HepG2 (cell line): Measurements from ENCODE around the gene GPN2. TPM values are rescaled to one million over a fixed set of nuclear protein-coding genes. Genes with fewer than 3 reads are reported as not detected.

Experiments used
- ATAC-seq: fragments of 200-7000 bp; cut with Tn5 transposase; 3 replicates; pipeline ENCODE4 v1.9.1; 2020; ENCODE audit warnings: mild to moderate bottlenecking, moderate library complexity
- BruUV-seq: library from RNA; stranded (reverse); fragments of 400-500 nt; replicated peaks from 2 replicates; lab custom pipeline; 2021; lab: Mats Ljungman, UMichigan
- CTCF ChIA-PET: fragments of 300-600 bp; formaldehyde crosslinking; extraction: SDS; loops from one replicate; lab custom pipeline; 2021; ENCODE audit warnings: low total read pairs, inconsistent platforms, low intra/inter-chr PET ratio; lab: Yijun Ruan, JAX
- POLR2A ChIA-PET: fragments of 350-600 bp; sonication (Branson Sonifier 250); formaldehyde crosslinking; loops from one replicate; lab custom pipeline; 2020; ENCODE audit warnings: antibody characterized with exemption, inconsistent platforms; lab: Yijun Ruan, JAX
- DNase-seq: peaks from one replicate; pipeline ENCODE4 v3.0.0-alpha.2; 2015; ENCODE audit warnings: low spot score
- FAIRE-seq: peaks from 3 replicates; lab custom pipeline; 2011; peaks lifted over from hg19 to GRCh38; lab: Jason Lieb, UNC
- H2AFZ ChIP-seq: one replicate; pipeline ENCODE4 v1.6.1; 2011; ENCODE audit warnings: low read length, inconsistent platforms
- H3K27ac ChIP-seq: fragments of 300-600 bp; 3 replicates; pipeline ENCODE4 v1.8.0; 2011; ENCODE audit warnings: mixed run types, mild to moderate bottlenecking, mixed read lengths, low read length, inconsistent platforms; ENCODE audit not compliant: insufficient read depth; ENCODE audit errors: extremely low read length
- H3K27me3 ChIP-seq, 2 experiments: fragments of 200-600 bp in 1 of 2; 2 replicates in 1 of 2; 3 replicates in 1 of 2; pipeline versions ENCODE4 v1.6.0 to v1.8.0; 2011; ENCODE audit warnings: low read length in 2 of 2, mild to moderate bottlenecking in 2 of 2, moderate library complexity in 2 of 2, inconsistent platforms in 1 of 2; ENCODE audit not compliant: insufficient read depth in 2 of 2, control insufficient read depth in 1 of 2
- H3K36me3 ChIP-seq, 2 experiments: fragments of 200-600 bp in 1 of 2; replicated peaks in 1 of 2; 2 replicates in 1 of 2; 3 replicates in 1 of 2; pipeline versions ENCODE4 v1.5.1 to v1.8.0; 2011; ENCODE audit warnings: low read length in 2 of 2, inconsistent platforms in 1 of 2; ENCODE audit not compliant: insufficient read depth in 2 of 2, control insufficient read depth in 1 of 2
- H3K4me1 ChIP-seq: 2 replicates; pipeline ENCODE4 v1.5.1; 2012; ENCODE audit warnings: low read length, inconsistent platforms; ENCODE audit not compliant: insufficient read depth
- H3K4me2 ChIP-seq: 2 replicates; pipeline ENCODE4 v1.6.0; 2011; ENCODE audit warnings: low read depth, low read length, inconsistent platforms
- H3K4me3 ChIP-seq, 3 experiments: fragments of 200-600 bp in 1 of 3; sonication (generic), shearing (Covaris generic) in 1 of 3; replicated peaks in 1 of 3; 2 replicates each; pipeline ENCODE4 v1.5.1; 2011 to 2016; ENCODE audit warnings: low read length in 3 of 3, inconsistent platforms in 2 of 3, low read depth in 2 of 3, mild to moderate bottlenecking in 2 of 3, control low read depth in 1 of 3, mixed read lengths in 1 of 3; ENCODE audit not compliant: insufficient read depth in 1 of 3
- H3K79me2 ChIP-seq: one replicate; pipeline ENCODE4 v1.6.1; 2011; ENCODE audit warnings: low read length, inconsistent platforms; ENCODE audit not compliant: insufficient read depth
- H3K9ac ChIP-seq: 2 replicates; pipeline ENCODE4 v1.6.0; 2011; ENCODE audit warnings: mild to moderate bottlenecking, low read depth, low read length, inconsistent platforms; ENCODE audit not compliant: insufficient read depth
- H3K9me3 ChIP-seq: 2 replicates; pipeline ENCODE4 v1.5.1; 2012; ENCODE audit warnings: mild to moderate bottlenecking, low read length
- H4K20me1 ChIP-seq: 2 replicates; pipeline ENCODE4 v1.6.0; 2011; ENCODE audit warnings: inconsistent platforms, mild to moderate bottlenecking, low read length, moderate library complexity; ENCODE audit not compliant: insufficient read depth
- CREB1 ChIP-seq, 2 experiments: fragments of 450-650 bp in 1 of 2; IDR thresholded peaks; 2 replicates each; pipeline ENCODE4 v1.6.1; 2016 to 2017; ENCODE audit warnings: control low read depth in 1 of 2, mild to moderate bottlenecking in 1 of 2, missing compliant biosample characterization in 1 of 2, missing genetic modification characterization in 1 of 2
- CREBL2 ChIP-seq: sonication (generic); formaldehyde crosslinking; IDR thresholded peaks from 2 replicates; pipeline ENCODE4 v1.8.1; 2023; ENCODE audit warnings: missing genetic modification reagents, mild to moderate bottlenecking, borderline replicate concordance
- GABPB1 ChIP-seq: IDR thresholded peaks from 2 replicates; pipeline ENCODE4 v1.6.1; 2016; ENCODE audit warnings: mild to moderate bottlenecking, missing genetic modification reagents, moderate library complexity, missing compliant biosample characterization
- IRF2 ChIP-seq: IDR thresholded peaks from 2 replicates; pipeline ENCODE4 v1.6.1; 2018; ENCODE audit warnings: missing genetic modification reagents, missing compliant biosample characterization
- MYC ChIP-seq: sonication (generic); formaldehyde crosslinking; IDR thresholded peaks from 2 replicates; pipeline ENCODE4 v1.9.0; 2021; ENCODE audit warnings: missing genetic modification reagents, borderline replicate concordance
- NR3C1 ChIP-seq: sonication (generic); formaldehyde crosslinking; IDR thresholded peaks from 2 replicates; pipeline ENCODE4 v1.4.0; 2020; ENCODE audit warnings: missing genetic modification reagents
- RCOR2 ChIP-seq: IDR thresholded peaks from 2 replicates; pipeline ENCODE4 v1.6.1; 2016; ENCODE audit warnings: missing biosample characterization, missing genetic modification reagents
- SMC3 ChIP-seq: IDR thresholded peaks from 2 replicates; pipeline ENCODE4 v1.6.1; 2011; ENCODE audit warnings: low read length, improper control_type of control experiment
- SP5 ChIP-seq: IDR thresholded peaks from 2 replicates; pipeline ENCODE4 v1.6.1; 2016; ENCODE audit warnings: low read depth, borderline replicate concordance
- TBX2 ChIP-seq: sonication (generic); formaldehyde crosslinking; IDR thresholded peaks from 2 replicates; pipeline ENCODE4 v1.5.0; 2020; ENCODE audit warnings: missing genetic modification reagents, mild to moderate bottlenecking, borderline replicate concordance
- XRCC5 ChIP-seq: fragments of 200-400 bp; formaldehyde crosslinking; optimal IDR thresholded peaks from 2 replicates; pipeline ENCODE3; 2017; ENCODE audit warnings: mild to moderate bottlenecking, low read length
- ZNF138 ChIP-seq: sonication (generic); formaldehyde crosslinking; IDR thresholded peaks from 2 replicates; pipeline ENCODE4 v1.5.0; 2020; ENCODE audit warnings: mild to moderate bottlenecking, low read depth, missing genetic modification reagents
- ZNF251 ChIP-seq: sonication (generic); formaldehyde crosslinking; IDR thresholded peaks from 2 replicates; pipeline ENCODE4 v1.9.0; 2021; ENCODE audit warnings: mild to moderate bottlenecking, missing genetic modification reagents
- WGBS: methylation state at CpG from one replicate; pipeline ENCODE4 v1.1.6; 2017; ENCODE audit warnings: low lambda C conversion rate; 5-methylcytosine and 5-hydroxymethylcytosine counted together
- in situ Hi-C: cut with HindIII; loops from 2 replicates; pipeline ENCODE4 v1.10.0; 2017; ENCODE audit warnings: low pct_unique_long_range_greater_than_20kb; ENCODE audit not compliant: extremely low pct_ligation_motif_present
- intact Hi-C: fragments of 100-400 bp; cut with micrococcal nuclease; formaldehyde crosslinking; loops from one replicate; pipeline ENCODE4 v1.10.0; 2022; ENCODE audit not compliant: unreplicated experiment
- polyA plus RNA-seq, 8 experiments: library from polyadenylated mRNA; depleted of rRNA in 3 of 8; stranded (reverse) in 7 of 8; unstranded in 1 of 8; fragments of >200 nt; fragmentation: Illumina TruSeq in 4 of 8; extraction: Trizol in 4 of 8; gene quantifications; 2 replicates each; pipeline versions ENCODE4 v1.2.1 to v1.2.3, GENCODE V29; 2011 to 2016; ENCODE audit warnings: low read depth in 4 of 8, missing spikeins in 1 of 8, mixed read lengths in 1 of 8; ENCODE audit not compliant: insufficient read depth in 1 of 8
- total RNA-seq, 5 experiments: library from RNA; depleted of rRNA; stranded (reverse); fragments of >200 nt; fragmentation: Illumina TruSeq; extraction: Trizol; gene quantifications; 2 replicates each; pipeline ENCODE4 v1.2.3, GENCODE V29; 2016; ENCODE audit warnings: low read depth in 1 of 5
- TF ChIP-seq, protein P1 (sequence below): sonication (generic); formaldehyde crosslinking; IDR thresholded peaks from 2 replicates; pipeline ENCODE4 v1.5.0; 2020; ENCODE audit warnings: mild to moderate bottlenecking, missing genetic modification reagents, borderline replicate concordance
- TF ChIP-seq, protein P2 (sequence below): sonication (generic); formaldehyde crosslinking; IDR thresholded peaks from 2 replicates; pipeline ENCODE4 v1.4.0; 2020; ENCODE audit warnings: missing genetic modification reagents

The GPN2 gene
- total and polyA plus RNA-seq, 2 of the 13 experiments (the other 11 are each of a cell fraction or from before 2014, with no cell fraction given) = 19.3 to 38.9 TPM

DNA sequence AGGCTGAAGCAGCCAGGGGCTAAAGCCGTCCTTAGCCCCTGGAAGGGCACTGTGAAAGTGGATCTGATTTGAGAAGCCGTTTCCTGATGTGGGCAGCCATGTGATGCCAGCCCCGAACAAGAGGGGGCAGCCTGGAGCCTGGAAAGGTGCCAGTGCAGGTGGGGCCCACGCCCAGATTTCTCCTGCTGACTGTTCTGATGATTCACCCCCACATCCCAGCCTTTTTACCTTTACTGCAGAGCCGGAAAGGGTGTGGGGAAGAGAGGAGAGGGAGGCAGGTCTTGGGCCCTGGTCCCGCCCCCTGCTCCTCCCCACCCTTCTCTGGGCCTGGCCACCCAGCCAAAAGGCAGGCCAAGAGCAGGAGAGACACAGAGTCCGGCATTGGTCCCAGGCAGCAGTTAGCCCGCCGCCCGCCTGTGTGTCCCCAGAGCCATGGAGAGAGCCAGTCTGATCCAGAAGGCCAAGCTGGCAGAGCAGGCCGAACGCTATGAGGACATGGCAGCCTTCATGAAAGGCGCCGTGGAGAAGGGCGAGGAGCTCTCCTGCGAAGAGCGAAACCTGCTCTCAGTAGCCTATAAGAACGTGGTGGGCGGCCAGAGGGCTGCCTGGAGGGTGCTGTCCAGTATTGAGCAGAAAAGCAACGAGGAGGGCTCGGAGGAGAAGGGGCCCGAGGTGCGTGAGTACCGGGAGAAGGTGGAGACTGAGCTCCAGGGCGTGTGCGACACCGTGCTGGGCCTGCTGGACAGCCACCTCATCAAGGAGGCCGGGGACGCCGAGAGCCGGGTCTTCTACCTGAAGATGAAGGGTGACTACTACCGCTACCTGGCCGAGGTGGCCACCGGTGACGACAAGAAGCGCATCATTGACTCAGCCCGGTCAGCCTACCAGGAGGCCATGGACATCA lies 27.1 kb downstream of the GPN2 start, which contains the start of gene SFN:
SFN (plus strand) TSS at position 369 of the 904 bp plus-strand sequence; CDS start at position 433, 64 bp downstream.
- WGBS = 52% methylated on average over 25 of the region's 37 CpGs
- H3K9me3 ChIP-seq = no peaks in the 10 kb centered on the region
- no peaks in the 10 kb centered on the region for H4K20me1 ChIP-seq
- no peak within 1 kb of the TSS for H2AFZ ChIP-seq
- H3K4me3 ChIP-seq = peak within 1 kb of the TSS; percentile 61 to 72 (median 65)
- peak within 1 kb of the TSS; percentile 99 for H3K4me2 ChIP-seq
- BruUV-seq = TSS peak; percentile 68
- H3K27me3 ChIP-seq = no peaks in the 10 kb centered on the region
- ChIA-PET POLR2A (interaction anchor here (0.5 to 1.4 kb wide), 2 partner anchors 21 to 128 kb away, joined by 3 to 5 read pairs; no protein-coding TSS in a partner anchor), CTCF (no interaction called here)
- no peak within 1 kb of the TSS for H3K27ac ChIP-seq
- H3K4me1 ChIP-seq = peaks cover 54% of the 10 kb centered on the region
- FAIRE-seq (peak; percentile 56), DNase-seq (peak; percentile 85), ATAC-seq (peak; percentile 41)
- in situ Hi-C loops = no loop called here
- intact Hi-C loops = no loop called here
- H3K9ac ChIP-seq = peak within 1 kb of the TSS; percentile 61
- H3K79me2 ChIP-seq = no peaks in the 10 kb centered on the region
- no peaks in the 10 kb centered on the region for H3K36me3 ChIP-seq
- TF ChIP-seq SP5 (peak; percentile 58; the same call in 1 of the 2 replicates), CREB1 (IDR thresholded peaks at IDR 0.05) (no peak), CREB1 (CRISPR knock-in tag; IDR thresholded peaks at IDR 0.05) (peak; percentile 73), RCOR2 (CRISPR knock-in tag) (no peak), IRF2 (CRISPR knock-in tag) (peak; percentile 26; the same call in 1 of the 2 replicates), MYC (CRISPR knock-in tag) (peak; percentile 64; the same call in 1 of the 2 replicates), ZNF251 (CRISPR knock-in tag) (no peak), SMC3 (no peak), TBX2 (CRISPR knock-in tag) (peak; percentile 54; the same call in 1 of the 2 replicates), ZNF138 (CRISPR knock-in tag) (peak; percentile 38; the same call in 1 of the 2 replicates), GABPB1 (CRISPR knock-in tag) (peak; percentile 32), CREBL2 (CRISPR knock-in tag) (0 out of 2 replicates have a peak, but pooled peaks have one; percentile 22), NR3C1 (no peak), XRCC5 (peak; percentile 83)
- TF ChIP-seq, protein P1, sequence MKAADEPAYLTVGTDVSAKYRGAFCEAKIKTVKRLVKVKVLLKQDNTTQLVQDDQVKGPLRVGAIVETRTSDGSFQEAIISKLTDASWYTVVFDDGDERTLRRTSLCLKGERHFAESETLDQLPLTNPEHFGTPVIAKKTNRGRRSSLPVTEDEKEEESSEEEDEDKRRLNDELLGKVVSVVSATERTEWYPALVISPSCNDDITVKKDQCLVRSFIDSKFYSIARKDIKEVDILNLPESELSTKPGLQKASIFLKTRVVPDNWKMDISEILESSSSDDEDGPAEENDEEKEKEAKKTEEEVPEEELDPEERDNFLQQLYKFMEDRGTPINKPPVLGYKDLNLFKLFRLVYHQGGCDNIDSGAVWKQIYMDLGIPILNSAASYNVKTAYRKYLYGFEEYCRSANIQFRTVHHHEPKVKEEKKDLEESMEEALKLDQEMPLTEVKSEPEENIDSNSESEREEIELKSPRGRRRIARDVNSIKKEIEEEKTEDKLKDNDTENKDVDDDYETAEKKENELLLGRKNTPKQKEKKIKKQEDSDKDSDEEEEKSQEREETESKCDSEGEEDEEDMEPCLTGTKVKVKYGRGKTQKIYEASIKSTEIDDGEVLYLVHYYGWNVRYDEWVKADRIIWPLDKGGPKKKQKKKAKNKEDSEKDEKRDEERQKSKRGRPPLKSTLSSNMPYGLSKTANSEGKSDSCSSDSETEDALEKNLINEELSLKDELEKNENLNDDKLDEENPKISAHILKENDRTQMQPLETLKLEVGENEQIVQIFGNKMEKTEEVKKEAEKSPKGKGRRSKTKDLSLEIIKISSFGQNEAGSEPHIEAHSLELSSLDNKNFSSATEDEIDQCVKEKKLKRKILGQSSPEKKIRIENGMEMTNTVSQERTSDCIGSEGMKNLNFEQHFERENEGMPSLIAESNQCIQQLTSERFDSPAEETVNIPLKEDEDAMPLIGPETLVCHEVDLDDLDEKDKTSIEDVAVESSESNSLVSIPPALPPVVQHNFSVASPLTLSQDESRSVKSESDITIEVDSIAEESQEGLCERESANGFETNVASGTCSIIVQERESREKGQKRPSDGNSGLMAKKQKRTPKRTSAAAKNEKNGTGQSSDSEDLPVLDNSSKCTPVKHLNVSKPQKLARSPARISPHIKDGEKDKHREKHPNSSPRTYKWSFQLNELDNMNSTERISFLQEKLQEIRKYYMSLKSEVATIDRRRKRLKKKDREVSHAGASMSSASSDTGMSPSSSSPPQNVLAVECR (CRISPR knock-in tag) = peak; percentile 41; the same call in 1 of the 2 replicates
- TF ChIP-seq, protein P2, sequence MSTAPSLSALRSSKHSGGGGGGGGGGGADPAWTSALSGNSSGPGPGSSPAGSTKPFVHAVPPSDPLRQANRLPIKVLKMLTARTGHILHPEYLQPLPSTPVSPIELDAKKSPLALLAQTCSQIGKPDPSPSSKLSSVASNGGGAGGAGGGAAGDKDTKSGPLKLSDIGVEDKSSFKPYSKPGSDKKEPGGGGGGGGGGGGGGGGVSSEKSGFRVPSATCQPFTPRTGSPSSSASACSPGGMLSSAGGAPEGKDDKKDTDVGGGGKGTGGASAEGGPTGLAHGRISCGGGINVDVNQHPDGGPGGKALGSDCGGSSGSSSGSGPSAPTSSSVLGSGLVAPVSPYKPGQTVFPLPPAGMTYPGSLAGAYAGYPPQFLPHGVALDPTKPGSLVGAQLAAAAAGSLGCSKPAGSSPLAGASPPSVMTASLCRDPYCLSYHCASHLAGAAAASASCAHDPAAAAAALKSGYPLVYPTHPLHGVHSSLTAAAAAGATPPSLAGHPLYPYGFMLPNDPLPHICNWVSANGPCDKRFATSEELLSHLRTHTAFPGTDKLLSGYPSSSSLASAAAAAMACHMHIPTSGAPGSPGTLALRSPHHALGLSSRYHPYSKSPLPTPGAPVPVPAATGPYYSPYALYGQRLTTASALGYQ (CRISPR knock-in tag) = peak; percentile 30; the same call in 1 of the 2 replicates
